GM12874 (cell line): Measurements from ENCODE around the gene ESYT2.

Source experiments
- TF ChIP-seq, protein P1 (sequence below): IDR thresholded peaks from 2 replicates; pipeline ENCODE4 v1.5.1; 2011; ENCODE audit warnings: low read depth, mild to moderate bottlenecking, control low read depth, low read length, moderate library complexity; ENCODE audit not compliant: insufficient read depth

The ESYT2 gene

DNA sequence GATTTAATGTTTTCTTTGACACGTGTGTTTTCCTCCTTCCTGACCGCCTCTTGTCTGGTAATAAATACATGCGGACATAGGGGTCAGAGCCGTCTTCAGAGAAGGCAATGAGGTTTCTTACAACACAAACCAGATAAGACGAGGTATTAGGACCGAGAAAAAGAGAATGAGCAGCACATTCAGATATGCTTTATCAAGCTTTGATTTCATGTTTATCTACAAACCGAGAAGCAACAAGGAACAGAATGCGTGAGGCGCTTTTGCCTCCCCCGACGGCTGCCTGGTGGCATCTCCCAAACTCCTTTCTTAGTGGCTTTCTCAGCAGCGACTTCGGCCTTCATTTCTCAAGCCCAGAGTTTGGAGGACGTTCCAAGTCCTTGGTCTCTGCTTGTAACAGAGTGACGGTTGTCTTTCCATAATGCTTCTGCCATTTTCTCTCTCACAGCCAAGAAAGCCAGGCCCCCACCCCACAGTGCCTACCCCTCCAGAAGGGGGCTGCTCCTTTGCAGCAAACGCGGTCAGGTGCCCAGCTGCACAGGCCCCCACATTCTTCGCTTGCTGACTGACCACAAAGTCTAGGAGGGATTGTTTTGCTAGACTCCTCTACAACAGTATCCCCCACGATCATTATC lies 92.1 kb downstream of the ESYT2 start:
- TF ChIP-seq, protein P1, sequence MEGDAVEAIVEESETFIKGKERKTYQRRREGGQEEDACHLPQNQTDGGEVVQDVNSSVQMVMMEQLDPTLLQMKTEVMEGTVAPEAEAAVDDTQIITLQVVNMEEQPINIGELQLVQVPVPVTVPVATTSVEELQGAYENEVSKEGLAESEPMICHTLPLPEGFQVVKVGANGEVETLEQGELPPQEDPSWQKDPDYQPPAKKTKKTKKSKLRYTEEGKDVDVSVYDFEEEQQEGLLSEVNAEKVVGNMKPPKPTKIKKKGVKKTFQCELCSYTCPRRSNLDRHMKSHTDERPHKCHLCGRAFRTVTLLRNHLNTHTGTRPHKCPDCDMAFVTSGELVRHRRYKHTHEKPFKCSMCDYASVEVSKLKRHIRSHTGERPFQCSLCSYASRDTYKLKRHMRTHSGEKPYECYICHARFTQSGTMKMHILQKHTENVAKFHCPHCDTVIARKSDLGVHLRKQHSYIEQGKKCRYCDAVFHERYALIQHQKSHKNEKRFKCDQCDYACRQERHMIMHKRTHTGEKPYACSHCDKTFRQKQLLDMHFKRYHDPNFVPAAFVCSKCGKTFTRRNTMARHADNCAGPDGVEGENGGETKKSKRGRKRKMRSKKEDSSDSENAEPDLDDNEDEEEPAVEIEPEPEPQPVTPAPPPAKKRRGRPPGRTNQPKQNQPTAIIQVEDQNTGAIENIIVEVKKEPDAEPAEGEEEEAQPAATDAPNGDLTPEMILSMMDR, result no peak

DNA sequence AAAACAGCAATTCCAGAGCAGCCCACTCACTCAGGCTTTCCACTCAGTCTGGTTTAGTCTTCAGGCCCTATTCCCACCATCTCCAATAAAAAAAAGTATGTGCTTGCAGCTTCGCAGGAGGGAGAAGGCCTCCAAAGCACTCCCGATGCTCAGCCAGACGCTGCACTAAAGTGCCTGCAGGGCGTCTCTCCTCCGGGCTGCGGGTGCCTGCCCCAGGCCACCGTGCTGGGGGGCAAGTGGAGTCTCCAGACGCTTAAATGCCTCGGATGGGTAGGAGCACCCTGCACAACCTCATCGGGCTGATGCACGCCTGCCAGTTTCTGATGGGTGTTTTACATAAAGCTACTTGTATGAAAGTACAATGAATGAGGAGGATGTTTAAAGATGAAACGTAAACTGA lies 93.4 kb downstream of the ESYT2 start:
- TF ChIP-seq, protein P1, result no peak

DNA sequence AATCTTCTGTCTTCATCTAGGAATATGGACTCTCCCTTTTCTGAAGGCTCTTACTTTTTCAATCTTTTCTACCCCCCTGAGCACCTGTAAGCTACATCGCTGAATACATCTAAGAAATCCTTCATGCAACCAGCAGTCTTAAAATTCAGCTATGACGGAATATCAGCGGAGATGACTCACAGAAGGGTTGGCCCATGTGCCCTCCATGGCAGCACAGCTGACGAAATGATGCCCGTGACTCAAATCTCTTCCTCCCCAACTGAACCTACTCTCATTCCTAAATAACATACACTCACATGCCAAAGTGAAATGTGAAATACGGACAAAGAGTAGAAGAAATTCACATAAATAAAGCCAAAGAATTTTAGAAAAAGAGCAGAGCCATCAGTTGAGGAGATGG lies 94.4 kb downstream of the ESYT2 start:
- TF ChIP-seq, protein P1, result no peak

DNA sequence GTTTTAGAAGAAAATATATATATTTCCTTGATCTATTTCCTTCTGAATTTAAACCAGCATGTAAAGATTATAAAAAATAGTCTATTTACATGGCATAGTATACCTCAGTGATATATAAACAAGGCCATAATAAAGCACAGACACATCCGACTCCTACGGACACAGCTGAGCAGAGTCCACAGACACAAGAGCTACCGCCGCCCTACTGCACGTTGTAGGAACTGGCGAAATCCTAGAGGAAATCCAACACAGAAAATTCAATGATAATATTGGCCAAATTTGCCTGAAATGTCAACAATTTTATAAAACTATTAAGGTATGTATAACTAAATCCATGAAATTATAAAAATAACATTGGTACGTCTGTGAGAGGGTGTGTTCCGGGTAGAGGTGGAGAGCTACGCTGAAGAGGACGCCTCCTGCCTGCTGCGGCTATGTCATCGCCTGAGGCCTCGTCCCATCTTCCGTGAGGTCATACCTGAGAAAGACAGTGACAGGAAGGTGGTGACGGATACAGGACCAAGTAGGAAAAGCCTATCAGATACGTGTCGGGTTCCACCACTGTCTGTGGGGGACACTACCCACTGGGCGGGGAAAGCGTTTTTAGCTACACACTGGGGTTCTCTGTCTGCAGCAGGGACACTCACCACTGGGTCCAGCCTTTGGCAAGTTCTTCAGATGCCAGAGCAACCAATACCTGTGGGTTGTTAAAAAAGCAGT lies 95.4 kb downstream of the ESYT2 start:
- TF ChIP-seq, protein P1, result no peak

DNA sequence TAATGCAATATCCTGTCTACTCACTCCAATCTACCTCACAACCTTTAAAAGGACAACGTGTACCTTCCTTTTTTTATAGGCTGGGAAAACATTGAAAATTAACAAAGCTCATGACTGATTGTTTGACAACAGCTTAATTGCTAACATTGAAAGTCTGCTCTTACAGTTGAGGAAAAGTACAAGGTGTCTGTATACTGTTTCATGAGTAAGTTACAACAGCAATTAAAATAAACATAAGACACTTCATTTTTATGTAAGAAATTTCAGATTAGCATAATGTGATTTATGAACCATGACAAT lies 96.1 kb downstream of the ESYT2 start:
- TF ChIP-seq, protein P1, result no peak

DNA sequence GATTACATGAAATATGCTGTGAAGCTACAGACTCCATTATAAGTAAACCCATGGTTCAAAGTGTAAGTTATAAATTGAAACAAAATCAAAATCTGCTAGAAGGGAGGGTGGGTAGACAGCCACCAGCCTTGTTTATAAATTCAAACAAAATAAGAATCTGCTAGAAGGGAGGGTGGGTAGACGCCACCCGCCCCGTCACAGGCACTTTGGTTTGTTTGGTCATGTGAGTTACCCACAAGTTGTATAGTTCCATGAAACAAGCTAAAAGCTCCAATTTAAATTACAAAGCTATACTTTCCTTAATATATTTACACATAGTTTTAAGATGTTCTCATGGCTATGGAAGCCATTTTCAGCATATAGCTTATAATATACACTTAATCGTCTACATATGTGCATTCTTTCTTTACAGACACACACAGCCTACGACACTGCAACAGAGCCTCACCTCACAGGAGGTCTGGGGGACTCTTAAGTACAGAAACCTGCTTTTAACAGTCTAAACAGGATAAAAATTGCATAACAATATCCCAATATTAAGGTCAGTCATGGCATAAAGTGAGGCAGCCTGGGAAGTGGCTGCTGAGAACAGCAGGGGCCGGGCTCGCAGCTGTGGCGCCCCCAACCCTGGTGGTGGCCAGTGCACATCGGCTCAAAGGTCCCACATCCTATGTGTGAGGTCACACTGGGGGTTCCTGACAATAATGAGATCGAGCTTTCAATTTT lies 96.7 kb downstream of the ESYT2 start:
- TF ChIP-seq, protein P1, result no peak

DNA sequence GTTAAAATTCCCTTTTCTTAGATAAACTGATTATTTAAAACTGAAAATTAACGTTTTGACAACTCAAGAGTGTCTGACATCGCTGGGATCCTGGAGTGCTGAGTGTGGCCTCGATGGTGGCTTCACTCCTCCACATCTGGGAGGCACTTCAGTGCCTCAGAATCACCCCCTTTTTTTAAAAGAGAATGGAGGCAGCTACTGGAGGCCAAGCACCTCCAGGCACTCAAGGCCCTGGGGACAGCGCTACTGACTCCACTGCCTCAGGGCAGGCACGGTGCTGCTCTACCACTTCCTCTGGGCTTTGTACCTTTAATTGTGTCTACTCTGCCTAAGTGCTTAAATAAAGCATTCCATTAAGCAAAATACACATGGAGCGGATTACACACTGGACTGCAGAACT lies 97.5 kb downstream of the ESYT2 start:
- TF ChIP-seq, protein P1, result no peak
